Lower leg skin (tissue), 4 donors: Measurements from ENCODE around the gene ZRANB3. TPM values are rescaled to one million over a fixed set of nuclear protein-coding genes. Genes with fewer than 3 reads are reported as not detected.

Source experiments
- DNase-seq, 2 donors: peaks; one replicate each; pipeline ENCODE4 v3.0.0-alpha.2; 2019; ENCODE audit warnings: low spot score in 2 of 2
- H3K4me3 ChIP-seq: fragments of 200-600 bp; sonication (generic); 2 replicates; pipeline ENCODE4 v1.5.1; 2017; ENCODE audit warnings: mild to moderate bottlenecking, low read depth; ENCODE audit not compliant: poor library complexity, severe bottlenecking
- CTCF ChIP-seq, 3 donors: fragments of 450-650 bp; IDR thresholded peaks; one replicate each; pipeline ENCODE4 v1.5.1; 2016; ENCODE audit warnings: antibody characterized with exemption in 3 of 3, mild to moderate bottlenecking in 3 of 3, moderate library complexity in 2 of 3
- POLR2A ChIP-seq, 2 donors: fragments of 450-650 bp; IDR thresholded peaks; one replicate each; pipeline ENCODE4 v1.6.1; 2016 to 2017; ENCODE audit warnings: antibody characterized with exemption in 2 of 2, mild to moderate bottlenecking in 1 of 2, moderate library complexity in 1 of 2
- WGBS, 2 donors: methylation state at CpG; one replicate each; pipeline ENCODE4 v1.1.5; 2018; 5-methylcytosine and 5-hydroxymethylcytosine counted together
- intact Hi-C: fragments of 100-400 bp; cut with DNase I; formaldehyde crosslinking; loops from one replicate; pipeline ENCODE4 v1.15.0; 2023; ENCODE audit warnings: low total_unique reads
- total RNA-seq, 4 donors: library from RNA; depleted of rRNA; stranded (reverse); fragments of >200 nt; gene quantifications; one replicate each; pipeline ENCODE4 v1.1.0, GENCODE V29; 2016

Gene ZRANB3
- total RNA-seq, result 1 to 10 TPM; 2.1 to 8.1 (median 4.1) TPM

- intact Hi-C loops, result no loop called here
- 0 to 1% methylated on average over 46 of the region's 46 CpGs for WGBS, 2 donors
- DNase-seq, result peak; percentile 96 to 98
- no peak for TF ChIP-seq POLR2A (IDR thresholded peaks at IDR 0.05)
- H3K4me3 ChIP-seq, result peak within 1 kb of the TSS; percentile 99
Measured at GRCh38 chr2:135530313-135531230, at the start of gene ZRANB3. ZRANB3 (minus strand) TSS chr2:135531218.

- no peak overlapping the region for H3K4me3 ChIP-seq
- intact Hi-C loops, result no loop called here
- 90 to 95% methylated on average over 1 of the region's 1 CpG for WGBS, 2 donors
- no peak for DNase-seq
- TF ChIP-seq CTCF (IDR thresholded peaks at IDR 0.05), result no peak
- TF ChIP-seq POLR2A (IDR thresholded peaks at IDR 0.05), result no peak
Measured at GRCh38 chr2:135573620-135574019, 42.6 kb upstream of the ZRANB3 start.

GRCh38 chr2:135570884-135571283 lies 39.9 kb upstream of the ZRANB3 start:
- no peak for TF ChIP-seq POLR2A (IDR thresholded peaks at IDR 0.05)
- no peak for TF ChIP-seq CTCF (IDR thresholded peaks at IDR 0.05)
- no peak for DNase-seq
- H3K4me3 ChIP-seq, result no peak overlapping the region
- 85 to 94% methylated on average over 2 of the region's 2 CpGs for WGBS, 2 donors
- intact Hi-C loops, result no loop called here

GRCh38 chr2:135563793-135564192 lies 32.8 kb upstream of the ZRANB3 start:
- no peak for DNase-seq
- H3K4me3 ChIP-seq, result no peak overlapping the region
- no peak for TF ChIP-seq POLR2A (IDR thresholded peaks at IDR 0.05)
- TF ChIP-seq CTCF (IDR thresholded peaks at IDR 0.05), result no peak
- WGBS, 2 donors, result 95 to 96% methylated on average over 4 of the region's 4 CpGs
- intact Hi-C loops, result no loop called here

GRCh38 chr2:135561925-135562324 lies 30.9 kb upstream of the ZRANB3 start:
- TF ChIP-seq CTCF (IDR thresholded peaks at IDR 0.05) (no peak), POLR2A (IDR thresholded peaks at IDR 0.05) (no peak)

GRCh38 chr2:135557530-135557929 lies 26.5 kb upstream of the ZRANB3 start:
- intact Hi-C loops, result no loop called here
- 71 to 81% methylated on average over 1 of the region's 1 CpG for WGBS, 2 donors
- no peak overlapping the region for H3K4me3 ChIP-seq
- TF ChIP-seq CTCF (IDR thresholded peaks at IDR 0.05) (no peak), POLR2A (IDR thresholded peaks at IDR 0.05) (no peak)
- DNase-seq, result no peak

More at GRCh38 chr2:135561925-135562324, 30.9 kb upstream of the ZRANB3 start:
- intact Hi-C loops, result no loop called here
- no peak for DNase-seq
- no peak overlapping the region for H3K4me3 ChIP-seq
- WGBS, 2 donors, result 94 to 98% methylated on average over 4 of the region's 4 CpGs
